Activated gamma-delta T cell (primary cell): ENCODE data around the gene ZNF185.
A peak's percentile ranks its signal among the peaks of the same experiment; 100 is the strongest.

Experiments used
- DNase-seq: peaks from one replicate; lab custom pipeline; 2025; lab: John Stamatoyannopoulos, UW

ZNF185 gene

GRCh38 chrX:152917656-152918579 lies 20.1 kb downstream of the ZNF185 start:
- DNase-seq, result no peak

- DNase-seq, result no peak
These were observed 20.8 kb downstream of the ZNF185 start for GRCh38 chrX:152918707-152919106.

GRCh38 chrX:152923599-152923998 lies 25.7 kb downstream of the ZNF185 start:
- DNase-seq, result no peak

GRCh38 chrX:152925835-152926234 lies 28.0 kb downstream of the ZNF185 start:
- DNase-seq, result no peak

GRCh38 chrX:152926279-152926678 lies 28.4 kb downstream of the ZNF185 start:
- no peak for DNase-seq

DNA sequence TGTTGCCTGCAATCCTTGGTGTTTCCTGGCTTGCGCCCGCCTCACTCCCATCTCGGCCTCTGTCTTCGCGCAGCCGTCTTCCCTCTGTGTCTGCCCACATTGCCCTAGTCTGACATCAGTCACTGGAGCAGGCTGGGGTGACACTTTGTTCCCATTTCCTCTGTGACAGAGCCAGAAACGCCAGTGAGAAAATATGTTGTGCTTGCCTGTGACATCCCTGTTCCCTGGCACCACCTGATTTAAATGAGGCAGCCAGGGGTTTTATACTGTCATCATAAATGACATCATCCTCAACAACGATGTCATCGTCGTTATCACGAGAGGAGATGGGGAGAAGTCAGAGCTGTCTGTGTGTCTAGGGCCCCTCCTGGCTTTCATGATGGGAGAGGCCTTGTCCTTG lies 29.1 kb downstream of the ZNF185 start:
- no peak for DNase-seq

- no peak for DNase-seq
These were observed 30.2 kb downstream of the ZNF185 start for GRCh38 chrX:152927858-152928760.

GRCh38 chrX:152928761-152929400 lies 31.0 kb downstream of the ZNF185 start:
- no peak for DNase-seq

DNA sequence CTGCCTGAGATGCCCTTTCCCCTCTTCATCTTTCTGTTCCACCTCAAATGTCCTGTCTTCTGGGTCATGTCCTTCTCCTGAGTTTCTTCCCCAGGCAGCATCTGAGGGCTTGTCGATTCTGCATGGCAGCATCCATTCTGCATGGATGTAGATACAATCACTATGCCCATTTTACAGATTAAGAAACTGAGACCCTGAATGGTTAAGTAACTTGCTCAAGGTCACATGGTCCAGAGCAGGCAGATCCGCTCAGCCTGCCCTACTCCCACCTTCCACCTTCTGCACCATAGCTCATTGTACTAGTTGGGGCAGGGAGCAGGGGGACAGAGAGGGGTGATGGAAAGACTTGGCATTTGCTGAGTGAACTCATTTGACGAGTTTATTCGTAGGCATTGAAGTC lies 32.0 kb downstream of the ZNF185 start:
- DNase-seq, result no peak

GRCh38 chrX:152930516-152930915 lies 32.6 kb downstream of the ZNF185 start:
- DNase-seq, result no peak

GRCh38 chrX:152932144-152932543 lies 34.3 kb downstream of the ZNF185 start:
- no peak for DNase-seq

DNA sequence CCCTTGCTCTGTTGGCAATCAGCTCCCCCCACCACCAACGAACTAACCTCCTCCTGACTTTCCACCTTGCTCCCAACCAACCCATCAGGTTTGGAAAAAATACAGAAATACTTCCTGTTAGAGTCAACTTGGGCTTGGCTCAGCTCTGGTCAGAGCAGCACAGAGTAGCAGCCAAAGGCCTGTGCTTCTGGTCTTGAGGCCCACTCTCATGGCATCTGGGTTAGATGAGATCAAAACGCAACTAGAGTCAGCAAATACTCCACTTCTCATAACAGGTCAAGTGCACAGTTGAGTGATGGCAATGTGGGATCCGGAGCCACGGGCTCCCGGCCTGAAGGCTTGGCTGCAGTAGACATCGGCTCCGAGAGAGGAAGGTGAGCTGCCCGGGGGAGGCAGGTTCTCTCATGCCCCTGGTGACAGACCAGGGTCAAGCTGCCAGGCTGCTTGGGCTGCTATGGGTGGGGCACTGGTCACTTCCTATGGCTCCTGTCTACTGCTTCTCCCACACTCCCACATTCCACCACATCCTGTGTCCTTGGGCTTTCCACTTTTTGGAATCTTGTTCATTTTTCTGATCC lies 34.8 kb downstream of the ZNF185 start:
- no peak for DNase-seq

- DNase-seq, result no peak
These were observed 38.4 kb downstream of the ZNF185 start for GRCh38 chrX:152936306-152936705.

DNA sequence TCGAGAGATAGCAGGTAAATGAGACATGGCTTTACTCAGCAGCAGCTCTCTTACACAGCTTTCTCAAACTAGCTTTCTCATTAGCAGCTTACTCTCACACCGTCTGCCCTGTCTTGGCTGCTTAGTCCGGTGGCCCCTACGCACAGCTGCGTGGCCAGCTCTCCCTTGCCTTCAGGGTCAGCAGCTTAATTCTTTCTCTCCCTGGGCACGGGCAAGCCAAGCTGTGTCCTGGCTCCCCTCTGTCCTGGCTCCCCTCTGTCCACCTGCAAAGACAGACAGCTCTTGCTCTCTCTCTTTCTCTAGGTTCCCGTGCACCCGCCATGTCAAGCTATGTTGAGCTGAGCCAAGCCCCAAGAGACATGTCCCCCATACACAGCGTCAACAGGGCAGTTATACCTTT lies 39.4 kb downstream of the ZNF185 start:
- no peak for DNase-seq

DNA sequence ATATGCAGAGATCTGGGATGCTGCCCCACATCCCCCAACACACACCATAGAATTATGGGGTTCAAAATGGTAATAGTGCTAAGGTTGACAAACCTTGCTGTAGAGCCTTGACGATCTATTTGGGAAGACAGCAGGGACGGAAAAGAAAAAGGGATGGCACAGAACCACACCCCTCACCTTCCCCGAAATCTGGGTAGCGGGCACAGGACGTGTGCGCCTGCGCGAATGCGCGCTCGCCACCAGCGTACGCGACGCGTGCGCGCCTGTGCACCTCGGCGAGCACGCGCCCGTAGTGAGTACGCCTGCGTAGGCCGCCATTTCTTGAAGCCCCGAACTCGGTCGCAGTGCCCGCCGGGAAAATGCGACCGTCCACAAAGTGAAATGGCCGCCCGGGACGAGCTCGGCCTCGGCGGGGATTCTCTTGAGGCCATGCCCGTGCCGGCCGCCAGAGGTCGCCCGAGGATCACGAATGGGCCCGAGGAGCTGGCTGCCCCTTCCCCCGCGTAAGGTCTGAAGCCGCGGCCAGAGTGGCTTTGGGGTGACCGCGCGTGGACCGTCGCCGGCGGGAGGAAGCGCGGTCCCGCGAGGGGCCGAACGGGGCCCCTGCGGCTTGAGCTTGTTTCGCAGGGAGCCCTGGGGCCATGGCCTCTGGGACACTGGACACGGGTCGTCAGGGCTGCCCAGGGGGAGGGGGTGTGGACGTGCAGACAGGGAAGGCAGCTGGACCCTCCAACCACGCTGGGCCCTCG lies 43.6 kb downstream of the ZNF185 start:
- DNase-seq, result peak; percentile 79

DNA sequence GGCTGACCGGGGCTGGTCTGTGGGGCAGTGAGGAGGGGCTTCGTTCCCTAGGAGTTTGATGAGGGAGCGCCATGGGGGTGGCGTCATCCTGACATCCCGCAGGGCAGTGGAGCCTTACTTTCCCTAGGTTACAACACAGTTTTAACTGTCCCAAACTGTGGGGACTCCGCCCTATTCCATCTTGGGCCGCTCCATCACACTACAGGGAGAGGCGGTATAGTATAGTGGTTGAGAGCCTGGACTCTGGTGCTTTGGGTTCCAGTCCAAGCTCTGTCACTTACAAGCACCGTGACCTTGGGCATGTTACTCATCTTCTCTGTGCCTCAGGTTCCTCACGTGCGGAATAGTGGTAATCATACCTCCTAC lies 44.2 kb downstream of the ZNF185 start:
- no peak for DNase-seq

DNA sequence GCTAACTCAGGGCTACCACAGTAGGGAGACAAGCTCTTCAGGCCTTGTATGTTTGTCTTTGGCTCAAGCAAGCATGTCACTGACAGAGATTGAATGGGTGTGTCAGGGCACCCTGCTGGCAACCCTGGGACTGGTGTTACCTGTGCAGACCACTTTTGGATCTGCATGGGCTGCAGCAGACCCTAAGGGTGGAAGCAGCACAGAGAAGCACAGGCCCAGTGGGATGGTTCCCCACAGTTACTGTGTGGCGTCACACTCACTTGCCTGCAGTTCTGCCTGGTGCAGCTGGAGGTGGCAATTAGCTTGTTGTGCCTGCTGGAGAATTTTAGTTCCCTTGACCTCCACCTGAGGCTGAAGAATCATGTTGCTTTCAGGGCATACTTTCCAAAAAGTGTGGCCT lies 46.0 kb downstream of the ZNF185 start:
- DNase-seq, result no peak

DNA sequence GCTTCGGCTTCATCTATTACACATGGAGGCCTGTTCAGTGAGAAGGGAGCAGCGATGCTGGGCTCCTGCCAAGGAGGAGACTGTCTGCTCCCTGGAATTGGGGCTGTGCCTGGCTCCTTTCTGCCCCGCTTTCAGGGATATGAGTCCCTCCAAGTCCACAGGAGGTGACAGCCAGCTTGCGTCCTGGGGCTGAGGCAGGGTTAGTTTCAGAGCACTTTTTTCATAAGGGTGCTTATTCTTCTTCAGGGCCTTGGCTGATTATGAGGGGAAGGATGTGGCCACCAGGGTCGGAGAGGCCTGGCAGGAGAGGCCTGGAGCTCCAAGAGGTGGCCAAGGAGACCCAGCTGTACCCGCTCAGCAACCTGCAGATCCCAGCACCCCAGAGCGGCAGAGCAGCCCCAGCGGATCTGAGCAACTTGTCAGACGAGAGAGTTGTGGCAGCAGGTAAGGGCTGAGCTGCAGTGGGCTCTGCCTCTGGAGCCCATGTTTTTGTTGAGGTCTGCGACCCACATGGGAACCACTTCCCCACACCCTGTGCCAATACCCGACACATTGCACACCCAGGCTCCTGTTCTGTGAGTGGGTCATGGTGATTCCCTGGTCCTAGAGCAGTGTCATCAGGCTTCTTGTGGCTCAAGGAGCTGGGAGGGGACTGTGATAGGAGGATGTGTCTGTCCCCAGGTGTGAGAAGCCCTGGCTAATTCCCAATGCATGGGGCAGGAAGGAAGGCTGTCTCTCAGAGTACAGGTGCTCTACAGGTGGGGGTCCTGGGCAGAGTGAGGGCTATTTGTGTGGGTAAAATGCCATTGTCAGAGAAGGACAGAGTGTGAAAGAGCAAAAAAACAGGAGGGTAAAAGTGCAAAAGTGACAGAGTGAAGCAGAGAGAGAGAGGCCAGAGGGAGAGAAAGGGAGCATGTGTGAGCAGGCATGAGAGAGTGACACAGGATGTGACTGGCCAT lies 47.4 kb downstream of the ZNF185 start:
- DNase-seq, result no peak

GRCh38 chrX:152946681-152947080 lies 48.8 kb downstream of the ZNF185 start:
- DNase-seq, result no peak
